Measurements from ENCODE around the gene FUBP3.
"Not testable (repeated sequence)": the region's sequence is repeated elsewhere in the genome, so short reads cannot be mapped to it uniquely, and the experiment has no call there.

The FUBP3 gene

DNA sequence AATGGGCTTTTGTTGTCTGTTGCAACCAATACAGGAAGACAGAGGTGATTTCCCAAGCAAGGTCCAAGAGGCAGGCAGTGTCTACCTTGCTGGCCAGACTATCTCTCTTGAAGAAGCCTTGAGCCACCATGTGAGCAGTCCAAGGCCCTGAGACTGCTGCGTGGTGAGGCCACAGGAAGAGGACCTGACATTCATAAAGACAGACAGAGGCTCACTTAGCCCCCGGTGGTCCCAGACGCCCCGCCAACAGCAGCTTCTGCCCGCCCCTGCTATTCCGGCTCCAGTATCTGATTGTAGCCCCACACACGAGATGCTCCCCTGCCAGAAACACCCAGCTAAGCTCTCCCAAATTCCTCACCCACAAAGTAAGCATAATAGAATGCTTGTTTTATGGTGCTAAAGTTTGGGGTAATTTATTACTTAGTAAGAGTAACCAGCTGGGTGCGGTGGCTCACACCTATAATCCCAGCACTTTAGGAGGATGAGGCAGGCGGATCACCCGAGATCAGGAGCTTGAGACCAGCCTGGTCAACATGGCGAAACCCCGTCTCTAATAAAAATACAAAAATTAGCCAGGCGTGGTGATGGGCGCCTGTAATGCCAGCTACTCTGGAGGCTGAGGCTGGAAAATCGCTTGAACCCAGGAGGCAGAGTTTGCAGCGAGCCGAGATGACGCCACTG lies 22.8 kb upstream of the FUBP3 start:
- DNase-seq (ENCODE audit: low read depth), result no peak

DNA sequence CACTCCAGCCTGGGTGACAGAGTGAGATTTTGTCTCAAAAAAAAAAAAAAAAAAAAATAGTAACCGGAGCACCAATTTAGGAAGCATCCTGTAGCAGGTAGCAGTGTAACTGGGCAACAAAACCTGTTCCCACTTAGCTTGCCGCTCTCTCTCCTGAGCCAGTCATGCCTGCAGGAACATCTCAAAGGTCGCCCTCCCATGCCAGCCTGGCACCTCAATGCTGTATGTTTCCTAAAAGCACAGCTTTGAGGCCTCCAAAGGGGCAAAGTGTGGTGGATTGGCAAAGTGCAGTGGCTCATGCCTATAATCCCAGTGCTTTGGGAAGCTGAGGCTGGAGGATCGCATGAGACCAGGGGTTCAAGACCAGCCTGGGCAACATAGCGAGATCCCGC lies 22.3 kb upstream of the FUBP3 start:
- no peak for DNase-seq (ENCODE audit: low read depth)

GRCh38 chr9:130561056-130561455 lies 18.3 kb upstream of the FUBP3 start:
- no peak for DNase-seq (ENCODE audit: low read depth)

DNA sequence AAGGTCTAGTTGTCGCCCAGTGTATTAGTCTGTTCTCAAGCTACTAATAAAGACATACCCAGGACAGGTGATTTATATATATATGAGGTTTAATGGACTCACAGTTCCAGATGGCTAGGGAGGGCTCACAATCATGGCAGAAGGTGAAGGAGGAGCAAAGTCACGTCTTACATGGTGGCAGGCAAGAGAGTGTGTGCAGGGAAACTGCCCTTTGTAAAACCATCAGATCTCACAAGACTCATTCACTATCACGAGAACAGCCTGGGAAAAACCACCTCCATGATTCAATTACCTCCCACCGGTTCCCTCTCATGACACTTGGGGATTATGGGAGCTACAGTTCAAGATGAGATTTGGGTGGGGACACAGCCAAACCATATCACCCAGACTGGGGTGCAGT lies 16.9 kb upstream of the FUBP3 start:
- not testable (repeated sequence) for DNase-seq (ENCODE audit: low read depth)

- no peak for DNase-seq (ENCODE audit: low read depth)
Measured at GRCh38 chr9:130563797-130564196, 15.6 kb upstream of the FUBP3 start.

DNA sequence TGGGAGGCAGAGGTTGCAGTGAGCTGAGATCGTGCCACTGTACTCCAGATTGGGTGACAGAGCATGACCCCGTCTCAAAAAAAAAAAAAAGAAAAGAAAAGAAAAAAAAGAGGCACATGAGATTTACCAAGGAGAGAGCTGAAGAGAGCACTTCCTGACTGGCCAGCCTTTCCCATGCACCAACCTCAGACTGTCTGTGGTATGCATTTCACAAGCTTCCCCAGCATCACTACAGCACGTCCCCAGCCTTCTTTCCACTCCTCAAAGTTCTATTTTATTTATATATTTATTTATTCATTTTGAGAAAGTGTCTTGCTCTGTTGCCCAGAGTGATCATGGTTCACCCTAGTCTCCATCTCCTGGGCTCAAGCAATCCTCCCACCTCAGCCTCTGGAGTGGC lies 13.6 kb upstream of the FUBP3 start:
- no peak for DNase-seq (ENCODE audit: low read depth)

DNA sequence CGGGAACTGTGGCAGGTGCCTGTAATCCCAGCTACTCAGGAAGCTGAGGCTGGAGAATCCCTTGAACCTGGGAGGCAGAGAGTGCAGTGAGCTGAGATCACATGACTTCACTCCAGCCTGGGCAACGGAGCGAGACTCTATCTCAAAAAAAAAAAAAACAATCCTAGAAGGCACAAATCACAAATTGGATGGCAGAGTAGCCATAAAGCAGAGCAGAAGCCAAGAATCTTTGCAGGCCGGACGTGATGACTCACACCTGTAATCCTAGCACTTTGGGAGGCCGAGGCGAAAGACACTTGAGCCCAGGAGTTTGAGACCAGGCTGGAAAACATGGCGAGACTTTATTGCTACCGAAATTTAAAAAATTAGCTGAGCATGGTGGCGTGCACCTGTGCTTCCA lies 9.2 kb upstream of the FUBP3 start:
- no peak for DNase-seq (ENCODE audit: low read depth)

GRCh38 chr9:130575514-130575913 lies 3.9 kb upstream of the FUBP3 start:
- DNase-seq (ENCODE audit: low read depth), result no peak

- no peak for DNase-seq (ENCODE audit: low read depth)
Measured at GRCh38 chr9:130576176-130576575, 3.2 kb upstream of the FUBP3 start.

DNA sequence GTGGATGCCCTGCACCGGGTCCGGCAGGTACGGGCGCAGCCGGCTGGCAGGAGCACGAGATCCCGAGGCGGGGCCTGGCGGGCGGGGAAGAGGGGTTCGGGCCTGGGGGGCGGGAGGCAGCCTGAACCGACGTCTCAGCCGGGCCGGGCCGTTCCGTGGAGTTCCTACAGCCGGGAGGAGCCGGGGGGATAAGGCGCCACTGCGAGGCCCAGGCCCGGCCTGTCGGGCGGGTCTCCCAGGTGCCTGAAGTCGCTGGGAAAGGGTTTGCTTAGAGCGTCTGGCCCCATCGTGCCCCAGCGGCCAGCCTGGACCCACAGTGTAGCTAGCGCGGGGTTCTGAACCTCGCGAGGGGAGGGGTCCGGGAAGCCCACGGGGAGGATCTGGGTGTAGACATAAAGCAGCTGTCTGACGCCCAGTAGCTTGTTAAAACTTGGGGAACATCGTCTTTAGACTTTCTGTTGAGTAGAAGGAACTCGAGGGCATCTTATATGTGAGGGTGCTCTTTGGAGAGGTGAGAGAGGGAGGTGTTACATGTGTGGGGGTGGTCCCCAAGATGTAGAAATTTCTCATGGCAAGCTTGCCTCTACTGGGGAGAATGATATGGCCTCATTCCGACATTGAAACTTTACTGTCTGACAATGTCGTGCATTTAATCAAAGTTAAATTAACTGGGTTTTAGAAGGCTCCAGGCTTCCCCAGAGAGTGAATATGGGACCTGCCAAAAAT lies 524 bp downstream of the FUBP3 start:
- DNase-seq (ENCODE audit: low read depth), result no peak

GRCh38 chr9:130581766-130582165 lies 2.4 kb downstream of the FUBP3 start:
- no peak for DNase-seq (ENCODE audit: low read depth)

GRCh38 chr9:130583271-130583670 lies 3.9 kb downstream of the FUBP3 start:
- DNase-seq (ENCODE audit: low read depth), result no peak

- DNase-seq (ENCODE audit: low read depth), result no peak
Measured at GRCh38 chr9:130587921-130588320, 8.5 kb downstream of the FUBP3 start.

DNA sequence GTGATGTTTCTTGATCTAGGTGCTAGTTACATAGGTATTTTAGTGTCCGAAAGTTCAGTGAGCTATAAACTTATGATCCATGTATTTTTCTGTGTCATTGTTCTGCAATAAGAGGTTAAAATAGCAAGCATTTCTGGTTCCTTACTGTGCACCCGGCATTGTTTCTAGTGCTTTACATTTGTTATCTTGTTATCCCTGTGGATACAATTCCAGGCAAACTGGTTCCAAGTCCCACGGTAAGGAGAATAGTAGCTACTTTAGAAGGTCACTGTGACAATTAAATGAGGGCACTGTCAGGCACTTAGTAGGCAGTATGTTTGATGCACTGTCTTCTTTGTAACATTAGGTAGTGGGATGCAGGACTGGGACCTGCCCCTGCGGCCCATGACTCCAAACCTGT lies 9.0 kb downstream of the FUBP3 start:
- no peak for DNase-seq (ENCODE audit: low read depth)

DNA sequence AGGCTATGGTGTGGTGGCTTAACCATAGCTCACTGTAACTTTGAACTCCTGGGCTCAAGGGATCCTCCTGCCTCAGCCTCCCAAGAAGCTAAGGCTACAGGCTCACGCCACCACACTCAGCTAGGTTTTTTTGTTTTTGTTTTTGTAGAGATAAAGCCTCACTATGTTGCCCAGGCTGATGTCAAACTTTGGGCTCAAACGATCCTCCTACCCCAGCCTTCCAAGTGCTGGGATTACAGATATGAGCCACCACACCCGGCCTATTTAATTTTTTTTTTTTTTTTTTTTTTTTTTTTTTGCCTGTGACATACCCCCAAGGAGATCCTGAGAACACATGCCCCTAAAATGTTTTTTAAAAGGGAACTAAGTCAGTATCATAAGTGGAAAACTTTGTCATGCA lies 10.4 kb downstream of the FUBP3 start:
- no peak for DNase-seq (ENCODE audit: low read depth)

- no peak for DNase-seq (ENCODE audit: low read depth)
Measured at GRCh38 chr9:130590305-130590704, 10.9 kb downstream of the FUBP3 start.

DNA sequence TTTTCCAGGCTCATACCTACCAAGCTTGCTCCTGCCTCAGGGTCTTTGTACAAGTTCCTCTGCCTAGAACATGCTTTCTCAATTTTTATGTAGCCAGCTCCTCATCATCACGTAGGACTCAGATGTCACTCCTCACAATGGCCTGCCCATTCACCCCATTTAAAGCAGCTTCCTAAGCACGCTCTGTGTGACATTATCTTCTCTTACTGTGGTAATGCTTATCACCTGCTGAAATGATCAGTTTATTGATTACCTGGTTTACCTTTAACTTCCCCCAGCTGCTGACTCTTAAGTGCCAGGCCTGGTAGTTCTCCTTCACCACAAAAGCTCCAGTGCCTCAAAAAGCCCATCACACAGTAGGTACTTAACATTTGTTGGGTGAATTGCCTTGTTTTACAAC lies 13.6 kb downstream of the FUBP3 start:
- no peak for DNase-seq (ENCODE audit: low read depth)

DNA sequence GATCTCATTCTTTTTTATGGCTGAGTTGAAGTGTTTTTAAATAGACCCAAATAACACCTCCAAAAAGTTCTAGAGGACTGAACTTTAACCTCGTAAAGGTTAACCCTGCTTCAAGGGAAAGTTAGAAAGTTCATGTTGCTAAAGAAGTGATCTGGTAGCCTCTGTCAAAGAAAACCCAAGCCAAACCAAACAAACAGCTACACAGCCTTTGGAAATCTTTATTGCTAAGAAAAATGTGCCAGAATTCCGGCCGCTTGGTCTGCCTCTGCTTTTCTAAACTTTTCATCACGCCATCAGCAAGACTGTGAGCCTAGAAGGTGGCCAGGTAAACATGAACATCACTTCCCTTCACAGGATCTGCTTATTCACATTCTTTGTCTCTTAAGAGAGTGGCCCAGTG lies 17.9 kb downstream of the FUBP3 start:
- no peak for DNase-seq (ENCODE audit: low read depth)

DNA sequence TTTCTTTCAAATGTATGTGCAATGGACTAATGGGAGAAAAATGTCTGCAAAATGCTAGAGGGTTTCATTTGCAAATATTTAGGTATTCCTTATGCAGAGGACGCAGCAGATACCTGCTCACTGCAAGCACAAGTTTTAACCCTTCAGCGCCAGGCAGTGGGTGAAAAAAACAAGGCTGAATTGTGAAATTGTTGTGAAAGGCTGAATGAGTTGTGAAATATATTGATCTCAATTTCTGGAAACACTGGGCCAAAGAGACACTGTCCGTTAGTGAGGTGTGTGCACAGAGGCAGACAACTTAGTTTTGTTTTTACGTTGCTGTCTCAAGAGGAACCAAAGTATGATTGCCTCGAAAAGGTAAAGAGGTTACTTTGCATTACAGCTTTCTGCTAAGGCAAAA lies 18.8 kb downstream of the FUBP3 start:
- no peak for DNase-seq (ENCODE audit: low read depth)

GRCh38 chr9:130599625-130600024 lies 20.2 kb downstream of the FUBP3 start:
- no peak for DNase-seq (ENCODE audit: low read depth)

- no peak for DNase-seq (ENCODE audit: low read depth)
Measured at GRCh38 chr9:130601100-130601499, 21.7 kb downstream of the FUBP3 start.

DNA sequence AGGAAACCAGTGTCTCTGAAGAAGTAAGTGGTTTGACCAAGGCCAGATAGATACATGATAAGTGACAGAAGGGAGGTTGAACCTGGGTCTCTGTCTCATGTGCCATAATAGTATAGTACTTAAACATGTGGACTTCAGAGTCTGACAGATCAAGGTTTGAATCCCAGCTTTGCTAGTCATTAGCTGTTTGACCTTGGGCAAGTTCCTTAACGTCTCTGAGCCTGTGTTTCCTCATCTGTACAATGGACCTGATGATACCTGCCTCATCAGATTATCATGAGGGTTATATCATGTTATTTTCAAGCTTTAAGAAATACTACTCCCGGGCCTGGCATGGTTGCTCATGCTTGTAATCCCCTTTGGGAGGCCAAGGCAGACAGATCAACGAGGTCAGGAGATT lies 24.9 kb downstream of the FUBP3 start:
- DNase-seq (ENCODE audit: low read depth), result no peak

DNA sequence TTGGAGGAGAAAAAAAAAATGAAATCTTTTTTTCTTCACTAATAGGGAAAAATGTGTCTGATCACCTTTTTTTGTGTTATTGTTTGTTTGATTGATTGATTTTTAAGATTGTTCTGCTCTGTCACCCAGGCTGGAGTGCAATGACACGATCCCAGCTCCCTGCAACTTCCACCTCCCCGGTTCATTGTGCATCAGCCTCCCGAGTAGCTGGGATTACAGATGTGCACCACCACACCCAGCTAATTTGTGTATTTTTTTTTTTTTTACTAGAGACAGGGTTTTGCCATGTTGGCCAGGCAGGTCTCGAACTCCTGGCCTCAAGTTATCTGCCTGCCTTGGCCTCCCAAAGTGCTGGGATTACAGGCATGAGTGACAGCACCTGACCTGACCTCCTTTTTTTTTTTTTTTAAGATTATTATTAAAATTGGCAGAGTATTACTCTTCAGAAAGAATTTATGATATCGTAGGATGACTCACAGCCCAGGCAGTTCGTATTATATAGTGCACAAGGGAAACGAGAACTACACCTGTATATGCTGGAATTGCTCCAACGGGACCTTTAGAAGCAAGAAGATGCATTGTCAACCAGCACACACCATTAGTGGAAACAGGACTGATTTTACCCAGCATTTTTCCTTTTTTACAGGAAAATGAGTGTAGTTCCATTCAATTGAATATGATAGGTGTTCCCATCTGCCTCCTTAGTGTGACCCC lies 27.7 kb downstream of the FUBP3 start:
- DNase-seq (ENCODE audit: low read depth), result no peak

Measured in stimulated activated CD8-positive, alpha-beta memory T cell treated with anti-CD3 and anti-CD28 coated beads, Interleukin-4, amount 100 ng/mL, for 24 hours (primary cell).